ENCODE results near the gene ATF6.

DNA sequence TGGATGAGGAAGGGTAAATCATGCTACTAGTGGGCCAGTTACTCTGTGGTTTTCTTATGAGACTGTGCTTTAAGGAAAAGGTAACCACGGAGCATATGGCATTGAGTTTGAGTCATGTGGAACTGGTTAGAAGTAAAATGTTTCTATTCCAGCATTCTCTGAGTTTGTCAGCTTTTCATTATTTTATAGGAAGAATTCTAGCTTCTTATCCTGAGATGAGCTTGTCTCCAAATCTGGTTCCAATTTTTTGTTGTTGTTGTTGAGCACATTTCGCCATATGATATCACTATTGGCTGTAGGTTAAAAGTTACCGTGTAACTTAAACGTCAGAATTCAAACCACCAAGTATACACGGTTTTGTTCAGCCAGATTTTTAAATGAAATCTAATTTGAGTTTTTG lies 69.9 kb downstream of the ATF6 start:
- TF ChIP-seq, protein P1, sequence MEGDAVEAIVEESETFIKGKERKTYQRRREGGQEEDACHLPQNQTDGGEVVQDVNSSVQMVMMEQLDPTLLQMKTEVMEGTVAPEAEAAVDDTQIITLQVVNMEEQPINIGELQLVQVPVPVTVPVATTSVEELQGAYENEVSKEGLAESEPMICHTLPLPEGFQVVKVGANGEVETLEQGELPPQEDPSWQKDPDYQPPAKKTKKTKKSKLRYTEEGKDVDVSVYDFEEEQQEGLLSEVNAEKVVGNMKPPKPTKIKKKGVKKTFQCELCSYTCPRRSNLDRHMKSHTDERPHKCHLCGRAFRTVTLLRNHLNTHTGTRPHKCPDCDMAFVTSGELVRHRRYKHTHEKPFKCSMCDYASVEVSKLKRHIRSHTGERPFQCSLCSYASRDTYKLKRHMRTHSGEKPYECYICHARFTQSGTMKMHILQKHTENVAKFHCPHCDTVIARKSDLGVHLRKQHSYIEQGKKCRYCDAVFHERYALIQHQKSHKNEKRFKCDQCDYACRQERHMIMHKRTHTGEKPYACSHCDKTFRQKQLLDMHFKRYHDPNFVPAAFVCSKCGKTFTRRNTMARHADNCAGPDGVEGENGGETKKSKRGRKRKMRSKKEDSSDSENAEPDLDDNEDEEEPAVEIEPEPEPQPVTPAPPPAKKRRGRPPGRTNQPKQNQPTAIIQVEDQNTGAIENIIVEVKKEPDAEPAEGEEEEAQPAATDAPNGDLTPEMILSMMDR (conservative IDR thresholded peaks at IDR 0.05) = no peak
- no peak for TF ChIP-seq ZFX (IDR thresholded peaks at IDR 0.05)

Data from C4-2B (cell line).